Right lobe of liver (tissue), 6 donors: Measurements from ENCODE around the gene RNF214. TPM values are rescaled to one million over a fixed set of nuclear protein-coding genes. Genes with fewer than 3 reads are reported as not detected.

Experiments
- ATAC-seq, 4 donors: fragments of 200-7000 bp; cut with Tn5 transposase; one replicate each; pipeline ENCODE4 v1.9.1; 2020; ENCODE audit warnings: mild to moderate bottlenecking in 4 of 4, moderate library complexity in 4 of 4
- DNase-seq, 3 donors: peaks; one replicate each; pipeline ENCODE4 v3.0.0-alpha.2; 2020
- H3K27ac ChIP-seq, 3 donors: fragments of 200-600 bp; one replicate each; pipeline ENCODE4 v1.8.0; 2022
- H3K27me3 ChIP-seq, 2 donors: fragments of 200-600 bp; one replicate each; pipeline ENCODE4 v1.8.0; 2022
- H3K36me3 ChIP-seq, 4 donors: fragments of 200-600 bp; sonication (generic) in 1 of 4; one replicate each; pipeline versions ENCODE4 v1.5.1 to v1.8.0; 2017 to 2022; ENCODE audit warnings: control low read depth in 1 of 4
- H3K4me1 ChIP-seq, 4 donors: fragments of 200-600 bp; sonication (generic) in 1 of 4; one replicate each; pipeline versions ENCODE4 v1.5.1 to v1.8.0; 2017 to 2022; ENCODE audit warnings: control low read depth in 1 of 4
- H3K4me3 ChIP-seq, 3 donors: fragments of 200-600 bp; one replicate each; pipeline ENCODE4 v1.8.0; 2022
- H3K9me3 ChIP-seq, 4 donors: fragments of 200-600 bp; sonication (generic) in 1 of 4; one replicate each; pipeline versions ENCODE4 v1.5.1 to v1.8.0; 2017 to 2022; ENCODE audit warnings: control low read depth in 1 of 4
- CTCF ChIP-seq, 4 donors: fragments of 200-600 bp in 3 of 4; fragments of 450-650 bp in 1 of 4; IDR thresholded peaks; one replicate each; pipeline versions ENCODE4 v1.5.1 to v1.8.0; 2016 to 2022; ENCODE audit warnings: antibody characterized with exemption in 4 of 4, mild to moderate bottlenecking in 2 of 4
- POLR2A ChIP-seq: fragments of 450-650 bp; IDR thresholded peaks from one replicate; pipeline ENCODE4 v1.6.1; 2017; ENCODE audit warnings: antibody characterized with exemption, mild to moderate bottlenecking
- WGBS: methylation state at CpG from one replicate; pipeline ENCODE4 v1.1.6; 2018; ENCODE audit warnings: low coverage, low lambda C conversion rate; ENCODE audit not compliant: insufficient coverage; ENCODE audit errors: missing lambda C conversion rate; 5-methylcytosine and 5-hydroxymethylcytosine counted together
- intact Hi-C, 2 donors: fragments of 100-400 bp; cut with DNase I; formaldehyde crosslinking; loops; one replicate each; pipeline versions ENCODE4 v1.11.2 to v1.14.1; 2022
- total RNA-seq, 6 experiments: library from RNA; depleted of rRNA in 2 of 6; stranded (reverse); fragments of >200 nt in 2 of 6; fragmentation: NEBNext Ultra II Directional in 3 of 6; extraction: Animal tissue kit (Norgen Biotek cat#: 25700) in 3 of 6; gene quantifications; one replicate each; pipeline versions ENCODE4 v1.1.0 to v1.2.4, GENCODE V29; 2016 to 2023
- donor health status: DM: no; HTN: yes; CAD: no.
- donor health status: DM: no; HTN: no; CAD: no.
- donor health status: DM: no; HTN: no; CAD: no.
- donor health status: DM: no; HTN: yes; CAD: no.
- donor health status: DM: no; HTN: yes; CAD: no.

RNF214 gene
- total RNA-seq, 6 experiments from 2014 or later, result 5.6 to 9.4 (median 7.3) TPM

DNA sequence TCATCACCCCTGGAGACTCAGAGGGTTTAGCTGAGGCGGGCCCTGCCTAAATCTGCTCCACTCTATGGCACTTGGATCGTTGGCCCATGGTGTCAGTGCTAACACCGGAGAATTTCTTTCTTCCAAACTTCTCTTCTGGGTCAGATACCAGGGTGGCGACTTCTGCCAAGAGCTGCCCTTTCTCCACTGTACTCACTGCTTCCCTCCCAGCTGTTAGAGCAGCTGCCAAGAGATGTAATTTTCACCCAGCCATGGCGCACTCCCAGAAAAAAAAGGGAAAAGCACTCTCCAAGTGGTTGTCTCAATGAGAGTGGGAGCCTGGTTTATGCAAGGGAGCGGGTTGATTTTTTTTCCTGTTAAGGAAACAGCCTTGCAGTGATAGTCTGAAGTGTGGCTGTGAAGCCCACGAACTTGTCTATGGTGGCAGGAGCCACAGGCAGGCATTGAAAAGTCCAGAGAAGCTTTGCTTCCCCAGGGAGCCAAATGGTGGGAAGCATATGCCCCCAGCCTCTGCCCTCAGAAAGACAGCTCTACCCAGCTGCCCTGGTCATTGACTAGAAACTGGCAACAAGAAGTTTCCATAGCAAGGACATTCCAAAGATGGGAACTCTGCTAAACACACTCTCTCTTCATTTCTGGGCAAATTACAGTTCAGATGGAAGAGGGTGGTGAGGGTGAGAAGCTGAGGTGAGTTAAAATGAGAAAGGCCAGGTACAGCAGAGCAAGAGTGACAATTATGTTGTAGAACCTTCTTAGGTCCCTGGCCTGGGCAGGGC lies 11.3 kb upstream of the RNF214 start:
- no peak for DNase-seq
- intact Hi-C loops, result loop anchor here in 1 of 2 donors (10.0 kb wide), 2 partner anchors 46 to 366 kb away; partner anchors contain the start of gene SIDT2
- TF ChIP-seq POLR2A (no peak), CTCF (IDR thresholded peaks at IDR 0.05) (no peak)
- H3K27me3 ChIP-seq, result no peaks in the 10 kb centered on the region
- 81% methylated on average over 5 of the region's 7 CpGs for WGBS
- no peaks in the 10 kb centered on the region for H3K9me3 ChIP-seq
- ATAC-seq, result no peak
- no peaks in the 10 kb centered on the region for H3K4me1 ChIP-seq
- H3K36me3 ChIP-seq, result peaks cover 0 to 53% (median 14%) of the 10 kb centered on the region in 4 donors
- no peak overlapping the region for H3K4me3 ChIP-seq
- peak overlapping the region in 2 of 3 donors; percentile 21 to 32 for H3K27ac ChIP-seq

GRCh38 chr11:117221775-117222517 lies 10.5 kb upstream of the RNF214 start:
- Histone ChIP-seq H3K4me1 (no peaks in the 10 kb centered on the region), H3K27me3 (no peaks in the 10 kb centered on the region), H3K27ac (peak overlapping the region in 2 of 3 donors; percentile 4 to 21), H3K36me3 (peaks cover 0 to 50% (median 14%) of the 10 kb centered on the region in 4 donors), H3K4me3 (no peak overlapping the region), H3K9me3 (no peaks in the 10 kb centered on the region)
- DNase-seq (peak in 1 of 3 donors; percentile 45), ATAC-seq (peak in 3 of 4 donors; percentile 33 to 45 (median 42))
- intact Hi-C loops, result loop anchor here in 1 of 2 donors (10.0 kb wide), 2 partner anchors 47 to 367 kb away; partner anchors contain the start of gene SIDT2
- TF ChIP-seq POLR2A (no peak), CTCF (IDR thresholded peaks at IDR 0.05) (no peak)
- WGBS, result 68% methylated on average over 4 of the region's 7 CpGs

- Histone ChIP-seq H3K36me3 (peaks cover 0 to 52% (median 15%) of the 10 kb centered on the region in 4 donors), H3K9me3 (no peaks in the 10 kb centered on the region), H3K27ac (no peak overlapping the region), H3K4me1 (no peaks in the 10 kb centered on the region), H3K27me3 (no peaks in the 10 kb centered on the region), H3K4me3 (no peak overlapping the region)
- TF ChIP-seq POLR2A (no peak), CTCF (IDR thresholded peaks at IDR 0.05) (no peak)
- intact Hi-C loops, result loop anchor here in 1 of 2 donors (10.0 kb wide), 2 partner anchors 48 to 368 kb away; partner anchors contain the start of gene SIDT2
- DNase-seq, result peak in 1 of 3 donors; percentile 33
- 94% methylated on average over 5 of the region's 14 CpGs for WGBS
- no peak for ATAC-seq
These were observed 9.3 kb upstream of the RNF214 start for GRCh38 chr11:117222991-117223740.
